Measurements from ENCODE around the gene P2RY2. TPM values are rescaled to one million over a fixed set of nuclear protein-coding genes. Genes with fewer than 3 reads are reported as not detected.

The P2RY2 gene
- total and polyA plus RNA-seq, 8 donors = 0.81 to 13.3 (median 1.3) TPM; not detected in 3

- 21 to 63% (median 28%) methylated on average over 8 to 12 of the region's 12 CpGs for WGBS, 5 donors
- TF ChIP-seq POLR2AphosphoS5 (IDR thresholded peaks at IDR 0.05) (no peak), CTCF (IDR thresholded peaks at IDR 0.05) (peak in 3 of 7 experiments; percentile 17 to 28 (median 26))
- intact Hi-C loops (cut with DNase I; ENCODE audit: low total_unique reads) = no loop called here
- Histone ChIP-seq H3K9me3 (no peaks in the 10 kb centered on the region), H3K36me3 (no peaks in the 10 kb centered on the region), H3K4me1 (peaks cover 0 to 12% (median 8%) of the 10 kb centered on the region in 4 donors), H3K4me3 (no peak overlapping the region), H3K27me3 (no peaks in the 10 kb centered on the region), H3K27ac (peak overlapping the region in 1 of 5 donors; percentile 18)
- DNase-seq = peak; percentile 87 to 93
Measured at GRCh38 chr11:73227571-73228211, 9.6 kb downstream of the P2RY2 start.

GRCh38 chr11:73228268-73229134 is 10.4 kb downstream of the P2RY2 start:
- peaks cover 0 to 12% (median 10%) of the 10 kb centered on the region in 4 donors for H3K4me1 ChIP-seq
- no peak for DNase-seq

GRCh38 chr11:73229321-73229895 is 11.3 kb downstream of the P2RY2 start:
- 63 to 74% (median 69%) methylated on average over 11 of the region's 11 CpGs for WGBS, 5 donors
- no peaks in the 10 kb centered on the region for H3K36me3 ChIP-seq
- no peaks in the 10 kb centered on the region for H3K27me3 ChIP-seq
- no peak overlapping the region for H3K4me3 ChIP-seq
- H3K4me1 ChIP-seq = peaks cover 0 to 17% (median 12%) of the 10 kb centered on the region in 4 donors
- H3K9me3 ChIP-seq = no peaks in the 10 kb centered on the region
- intact Hi-C loops (cut with DNase I; ENCODE audit: low total_unique reads) = no loop called here
- H3K27ac ChIP-seq = no peak overlapping the region
- peak in 1 of 2 donors; percentile 44 for DNase-seq
- TF ChIP-seq POLR2AphosphoS5 (IDR thresholded peaks at IDR 0.05) (no peak), EP300 (IDR thresholded peaks at IDR 0.05) (no peak), POLR2A (IDR thresholded peaks at IDR 0.05) (no peak), CTCF (IDR thresholded peaks at IDR 0.05) (no peak)

More at GRCh38 chr11:73228268-73229134, 10.4 kb downstream of the P2RY2 start:
- intact Hi-C loops (cut with DNase I; ENCODE audit: low total_unique reads) = no loop called here
- WGBS, 5 donors = 53 to 78% (median 58%) methylated on average over 4 of the region's 4 CpGs
- TF ChIP-seq POLR2A (IDR thresholded peaks at IDR 0.05) = no peak
- TF ChIP-seq POLR2AphosphoS5 (IDR thresholded peaks at IDR 0.05) = no peak
- no peak for TF ChIP-seq EP300 (IDR thresholded peaks at IDR 0.05)
- no peak for TF ChIP-seq CTCF (IDR thresholded peaks at IDR 0.05)
- no peak overlapping the region for H3K4me3 ChIP-seq
- no peak overlapping the region for H3K27ac ChIP-seq
- no peaks in the 10 kb centered on the region for H3K9me3 ChIP-seq
- H3K27me3 ChIP-seq = no peaks in the 10 kb centered on the region
- no peaks in the 10 kb centered on the region for H3K36me3 ChIP-seq
